NCI-H128 (cell line): ENCODE data around the gene SSR3.

Source experiments
- DNase-seq: peaks from one replicate; lab custom pipeline; 2025; ENCODE audit not compliant: unreplicated experiment; lab: John Stamatoyannopoulos, UW

Gene SSR3

GRCh38 chr3:156492801-156493261, 62.1 kb downstream of the SSR3 start:
- no peak for DNase-seq

GRCh38 chr3:156491192-156491591, 63.7 kb downstream of the SSR3 start:
- DNase-seq, result no peak
